ENCODE measurements around the gene KLK4. TPM values are rescaled to one million over a fixed set of nuclear protein-coding genes. Genes with fewer than 3 reads are reported as not detected.

KLK4 gene
- total RNA-seq, 1 experiment from 2014 or later, result 0.48 TPM

DNA sequence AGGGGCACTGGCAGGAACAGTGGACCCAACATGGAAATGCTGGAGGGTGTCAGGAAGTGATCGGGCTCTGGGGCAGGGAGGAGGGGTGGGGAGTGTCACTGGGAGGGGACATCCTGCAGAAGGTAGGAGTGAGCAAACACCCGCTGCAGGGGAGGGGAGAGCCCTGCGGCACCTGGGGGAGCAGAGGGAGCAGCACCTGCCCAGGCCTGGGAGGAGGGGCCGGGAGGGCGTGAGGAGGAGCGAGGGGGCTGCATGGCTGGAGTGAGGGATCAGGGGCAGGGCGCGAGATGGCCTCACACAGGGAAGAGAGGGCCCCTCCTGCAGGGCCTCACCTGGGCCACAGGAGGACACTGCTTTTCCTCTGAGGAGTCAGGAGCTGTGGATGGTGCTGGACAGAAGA is 33.9 kb downstream of the KLK4 start:
- no peak overlapping the region for H4K8ac ChIP-seq (replicated peaks; ENCODE audit: insufficient read length, low read depth, low read length)
- TF ChIP-seq, protein P1, sequence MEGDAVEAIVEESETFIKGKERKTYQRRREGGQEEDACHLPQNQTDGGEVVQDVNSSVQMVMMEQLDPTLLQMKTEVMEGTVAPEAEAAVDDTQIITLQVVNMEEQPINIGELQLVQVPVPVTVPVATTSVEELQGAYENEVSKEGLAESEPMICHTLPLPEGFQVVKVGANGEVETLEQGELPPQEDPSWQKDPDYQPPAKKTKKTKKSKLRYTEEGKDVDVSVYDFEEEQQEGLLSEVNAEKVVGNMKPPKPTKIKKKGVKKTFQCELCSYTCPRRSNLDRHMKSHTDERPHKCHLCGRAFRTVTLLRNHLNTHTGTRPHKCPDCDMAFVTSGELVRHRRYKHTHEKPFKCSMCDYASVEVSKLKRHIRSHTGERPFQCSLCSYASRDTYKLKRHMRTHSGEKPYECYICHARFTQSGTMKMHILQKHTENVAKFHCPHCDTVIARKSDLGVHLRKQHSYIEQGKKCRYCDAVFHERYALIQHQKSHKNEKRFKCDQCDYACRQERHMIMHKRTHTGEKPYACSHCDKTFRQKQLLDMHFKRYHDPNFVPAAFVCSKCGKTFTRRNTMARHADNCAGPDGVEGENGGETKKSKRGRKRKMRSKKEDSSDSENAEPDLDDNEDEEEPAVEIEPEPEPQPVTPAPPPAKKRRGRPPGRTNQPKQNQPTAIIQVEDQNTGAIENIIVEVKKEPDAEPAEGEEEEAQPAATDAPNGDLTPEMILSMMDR (conservative IDR thresholded peaks at IDR 0.05), result no peak
- H3K9ac ChIP-seq (ENCODE audit: extremely low read depth, insufficient read length, low read length), result no peak overlapping the region
- Mint-ChIP-seq H3K27me3 (ENCODE audit: low read depth) (peaks cover 37% of the 10 kb centered on the region), H3K36me3 (ENCODE audit: insufficient read depth in 1 of 3, low read depth in 3 of 3) (no peaks in the 10 kb centered on the region), H3K9me3 (peaks cover 0 to 1% of the 10 kb centered on the region in 2 experiments; a peak in 1 of 5 replicates), H3K27ac (no peak overlapping the region; a peak in 1 of 7 replicates), H3K4me1 (peaks cover 4 to 10% of the 10 kb centered on the region in 2 experiments; a peak in 2 of 4 replicates), H3K4me3 (no peak overlapping the region)
- H3K14ac ChIP-seq (ENCODE audit: insufficient read depth, low read length), result no peak overlapping the region
- H2BK20ac ChIP-seq (ENCODE audit: low read depth, low read length, poor library complexity, severe bottlenecking), result no peak overlapping the region
- no peak overlapping the region for H3K4ac ChIP-seq (ENCODE audit: low read depth, low read length)
- H2AK5ac ChIP-seq (ENCODE audit: insufficient read length, low read length), result no peak overlapping the region
- H2AFZ ChIP-seq (ENCODE audit: low read length), result no peak overlapping the region
- H2BK12ac ChIP-seq (ENCODE audit: insufficient read length, low read depth, low read length), result no peak overlapping the region
- no peak overlapping the region for H2BK5ac ChIP-seq (ENCODE audit: insufficient read length, low read length)
- H3K23me2 ChIP-seq (ENCODE audit: insufficient read length, low read depth, low read length, poor library complexity, severe bottlenecking), result no peaks in the 10 kb centered on the region
- no peak overlapping the region for H3K27ac ChIP-seq (ENCODE audit: insufficient read length, low read depth, low read length)
- H4K91ac ChIP-seq (ENCODE audit: insufficient read length, low read depth, low read length), result no peak overlapping the region
- H3K79me1 ChIP-seq (ENCODE audit: insufficient read depth, low read depth, low read length, poor library complexity, severe bottlenecking), result no peaks in the 10 kb centered on the region
- no peak overlapping the region for H4K5ac ChIP-seq (ENCODE audit: insufficient read length, low read depth, low read length)
- DNase-seq, result peak; percentile 59
- no peaks in the 10 kb centered on the region for H3K9me3 ChIP-seq (ENCODE audit: control insufficient read depth, low read depth, low read length)
- H3K4me2 ChIP-seq (ENCODE audit: insufficient read depth, insufficient read length, low read length), result no peak overlapping the region
- H2BK120ac ChIP-seq (ENCODE audit: low read depth, low read length, poor library complexity, severe bottlenecking), result no peak overlapping the region
- H3K23ac ChIP-seq (ENCODE audit: insufficient read length, low read depth, low read length), result no peak overlapping the region
- WGBS (ENCODE audit: extremely low coverage, insufficient read length, low lambda C conversion rate), result no CpG with 5 or more reads among the region's 8 CpGs
- H3K79me2 ChIP-seq (ENCODE audit: insufficient read depth, low read length), result no peaks in the 10 kb centered on the region
- no peaks in the 10 kb centered on the region; the same call in 1 of the 2 replicates for H3K4me1 ChIP-seq (ENCODE audit: insufficient read depth, low read length)
- peak overlapping the region; percentile 1 for H3K18ac ChIP-seq (ENCODE audit: insufficient read length, low read depth, low read length)
- no peak overlapping the region for H3K56ac ChIP-seq (ENCODE audit: insufficient read length, low read depth, low read length)
- H4K20me1 ChIP-seq (ENCODE audit: control insufficient read depth, insufficient read depth, insufficient read length), result no peaks in the 10 kb centered on the region
- no peak overlapping the region for H3T11ph ChIP-seq (ENCODE audit: low read length)
- no peaks in the 10 kb centered on the region; the same call in 1 of the 2 replicates for H3K27me3 ChIP-seq (ENCODE audit: insufficient read depth, low read length)
- no peak overlapping the region for H2BK15ac ChIP-seq (ENCODE audit: low read depth, low read length)

Measured in H9 (cell line).